ENCODE measurements around the gene FAM163B.

Gene FAM163B

DNA sequence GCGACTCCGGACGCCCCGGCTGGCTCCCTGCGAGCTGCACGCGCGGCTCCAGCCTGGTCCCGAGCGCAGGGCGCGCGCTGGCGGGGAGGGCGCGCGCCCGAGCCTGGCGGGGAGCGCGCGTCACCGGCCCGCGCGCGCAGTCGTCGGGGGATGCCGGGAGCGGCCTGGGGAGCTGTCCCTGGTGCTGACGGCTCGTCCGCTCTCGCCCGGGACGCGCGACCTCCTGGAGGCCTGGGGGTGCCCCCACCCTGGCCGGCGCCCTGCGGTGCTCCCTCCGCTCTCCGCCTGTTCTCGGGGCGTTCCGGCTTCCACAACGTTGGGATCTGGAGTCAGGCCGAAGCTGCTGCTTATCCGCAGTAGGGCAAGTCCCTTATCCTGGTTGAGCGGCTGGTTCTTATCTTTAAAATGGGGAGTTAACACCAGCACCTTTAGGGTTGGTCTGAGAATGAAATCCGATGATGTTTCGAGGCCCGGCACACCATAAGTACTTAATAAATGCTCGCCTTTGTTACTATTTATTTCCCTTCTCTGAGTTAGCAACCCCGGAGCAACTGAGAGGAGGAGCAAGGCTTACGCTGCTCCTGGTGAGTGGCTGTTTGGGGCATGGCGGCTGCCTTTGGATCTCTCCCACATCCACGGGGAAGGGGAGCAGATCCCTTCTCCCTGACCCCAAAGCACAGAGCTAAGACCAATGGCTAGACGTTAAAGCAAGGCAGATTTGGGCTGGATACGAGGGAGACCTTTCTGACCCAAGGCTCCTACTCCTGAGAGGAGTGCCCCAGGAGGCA, at the start of gene FAM163B:
TSS of gene FAM163B (minus strand) at position 79 of the 788 bp plus-strand sequence. CDS start 29,166 bp downstream, outside the sequence.
- in situ Hi-C loops (cut with MboI; ENCODE audit: low sequenced_read_pairs) = no loop called here

DNA sequence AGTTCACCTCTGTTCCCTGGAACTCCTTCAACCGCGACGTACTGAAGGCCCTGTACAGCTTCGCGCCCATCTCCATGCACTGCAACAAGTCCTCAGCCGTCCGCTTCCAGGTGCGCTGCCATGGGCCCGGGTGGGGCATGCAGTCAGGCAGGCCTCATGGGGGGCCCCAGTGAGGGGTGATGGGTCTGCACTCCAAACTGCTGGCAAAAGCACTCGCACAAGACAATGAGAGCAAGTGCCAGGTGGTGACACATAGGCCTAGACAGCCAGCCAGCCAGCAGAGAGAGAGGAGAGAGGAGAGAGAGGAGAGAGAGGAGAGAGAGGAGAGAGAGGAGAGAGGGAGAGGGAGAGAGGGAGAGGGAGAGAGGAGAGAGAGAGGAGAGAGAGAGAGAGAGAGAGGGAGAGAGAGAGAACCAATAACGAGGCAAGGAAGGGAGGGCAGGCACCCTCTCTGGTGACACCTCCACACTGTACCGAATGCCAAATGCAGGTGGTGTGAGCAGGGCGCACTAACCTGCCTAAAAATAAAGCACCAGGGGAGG, 48.0 kb upstream of the FAM163B start:
- in situ Hi-C loops (cut with MboI; ENCODE audit: low sequenced_read_pairs) = no loop called here

DNA sequence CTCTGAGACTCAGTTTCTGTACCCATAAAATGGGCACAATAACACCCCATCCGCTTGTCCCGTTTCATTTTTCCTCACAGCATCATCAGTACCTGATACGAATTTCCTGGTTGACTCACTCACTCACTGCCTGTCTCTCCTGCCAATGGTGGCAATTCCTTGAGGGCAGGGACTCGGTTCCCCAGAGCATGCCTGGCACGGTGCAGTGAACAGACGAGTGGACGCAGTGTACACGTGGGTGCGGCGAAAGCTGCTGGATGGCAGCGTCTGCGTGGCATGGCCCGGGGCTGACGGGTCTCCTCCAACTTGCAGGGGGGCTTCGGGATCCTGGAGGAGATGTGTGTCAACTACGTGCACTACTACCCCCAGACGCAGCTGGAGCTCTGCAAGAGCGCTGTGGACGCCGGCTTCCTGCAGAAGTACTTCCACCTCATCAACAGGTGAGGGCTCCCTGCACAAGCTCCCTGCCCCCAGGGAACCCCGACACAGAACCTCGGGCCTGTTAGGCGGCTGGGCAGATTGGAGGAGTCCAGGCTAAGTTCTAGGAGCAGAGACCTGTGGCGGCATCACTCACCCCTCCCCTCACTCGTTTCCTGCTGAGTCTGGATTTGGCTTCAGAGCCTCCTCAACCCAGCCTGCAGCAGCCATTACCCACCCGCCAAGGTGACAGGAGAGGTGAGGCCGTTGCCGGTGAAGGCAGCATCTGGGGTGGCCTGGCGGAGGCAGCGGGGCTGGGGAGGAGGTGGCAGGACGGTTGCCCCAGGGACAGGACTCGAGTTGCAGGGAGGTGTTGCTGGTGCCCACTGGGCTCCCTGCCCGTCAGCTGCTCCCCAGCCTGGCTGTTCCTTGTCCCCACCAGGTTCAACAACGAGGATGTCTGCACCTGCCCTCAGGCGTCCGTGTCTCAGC, 47.3 kb upstream of the FAM163B start:
- in situ Hi-C loops (cut with MboI; ENCODE audit: low sequenced_read_pairs) = no loop called here

DNA sequence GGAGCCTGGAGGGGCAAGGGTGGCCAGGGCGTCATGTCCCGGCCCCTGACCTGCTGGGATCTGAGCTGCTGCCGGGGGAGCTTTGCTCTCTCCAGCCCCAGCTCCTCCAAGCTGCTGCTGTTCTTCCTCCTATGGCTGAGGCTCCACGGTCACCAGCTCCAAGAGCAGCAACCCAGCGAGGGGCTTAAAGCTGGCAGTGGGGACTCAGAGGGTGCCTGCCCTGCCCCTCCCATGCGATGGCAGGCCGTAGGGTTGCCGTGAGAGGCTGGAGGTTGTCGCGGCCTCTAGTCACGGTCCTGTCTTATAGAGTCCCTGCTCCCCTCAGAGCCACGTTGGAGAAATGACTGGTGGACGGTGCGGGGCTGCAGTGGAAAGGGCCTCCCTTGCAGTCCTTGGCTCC, 46.5 kb upstream of the FAM163B start:
- in situ Hi-C loops (cut with MboI; ENCODE audit: low sequenced_read_pairs) = no loop called here

DNA sequence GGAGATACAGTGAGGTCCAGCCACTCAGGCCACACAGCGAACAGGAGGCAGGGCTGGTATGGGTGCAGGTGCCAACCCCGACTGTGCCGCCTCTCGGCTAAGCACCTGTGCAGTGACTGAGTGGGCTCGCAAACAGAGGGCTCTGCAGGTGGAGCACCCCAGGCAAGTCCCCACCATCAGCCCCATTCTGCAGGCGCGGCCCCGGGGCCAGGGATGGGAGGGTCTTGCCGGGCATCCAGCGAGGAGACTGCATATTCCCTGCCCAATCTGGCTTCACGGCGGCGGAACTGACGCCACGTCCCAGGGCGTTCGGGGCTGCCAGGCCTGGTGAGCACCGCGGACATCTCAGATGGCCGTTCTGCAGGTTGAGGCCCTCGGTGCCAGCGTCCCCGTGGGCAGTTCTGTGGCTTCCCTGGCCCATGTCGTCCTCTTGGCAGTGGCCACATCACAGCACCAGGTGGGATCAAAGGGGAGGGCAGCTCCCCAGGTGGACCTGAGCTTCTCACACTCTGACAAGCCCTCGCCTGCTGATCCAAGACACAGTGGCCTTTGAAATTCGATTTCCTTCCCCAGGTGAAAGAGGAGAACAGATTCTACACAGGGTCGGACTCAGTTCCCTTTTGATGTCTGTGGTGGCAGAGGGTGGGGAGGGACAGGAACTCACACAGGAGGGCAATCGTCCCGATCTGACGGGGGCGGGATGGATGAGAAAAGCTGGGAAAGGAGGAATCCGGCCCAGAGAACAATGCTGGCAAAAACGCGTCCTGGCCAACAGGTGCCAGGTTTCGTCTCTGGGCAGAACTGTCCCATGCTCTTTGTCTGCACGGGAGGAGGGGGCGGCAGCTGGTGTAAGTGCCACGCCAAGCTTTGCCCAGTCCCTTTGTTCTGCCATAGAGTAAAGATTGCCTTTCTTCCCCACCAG, 45.8 kb upstream of the FAM163B start:
- in situ Hi-C loops (cut with MboI; ENCODE audit: low sequenced_read_pairs) = no loop called here

- in situ Hi-C loops (cut with MboI; ENCODE audit: low sequenced_read_pairs) = no loop called here
These were observed 44.4 kb upstream of the FAM163B start for GRCh38 chr9:133653638-133654037.

DNA sequence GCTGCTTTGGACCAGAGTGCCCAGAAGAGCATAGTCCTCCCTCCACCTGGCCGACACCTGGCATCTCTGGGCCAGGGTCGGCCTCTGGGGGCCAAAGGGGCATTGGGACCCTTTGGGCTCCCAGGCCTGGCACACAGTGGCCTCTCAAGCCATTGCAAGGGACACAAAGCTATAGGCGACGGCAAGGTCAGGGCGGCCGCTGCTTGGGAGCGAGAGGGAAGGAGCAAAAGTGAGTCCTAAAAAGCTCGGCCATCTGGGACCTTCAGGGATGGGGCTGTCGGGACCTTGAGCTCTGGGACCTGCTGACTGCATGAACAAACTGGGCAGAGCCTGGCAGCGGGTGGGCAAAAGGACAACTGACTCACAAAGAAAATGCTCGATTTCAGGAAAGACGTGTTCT, 40.8 kb upstream of the FAM163B start:
- in situ Hi-C loops (cut with MboI; ENCODE audit: low sequenced_read_pairs) = no loop called here

GRCh38 chr9:133649194-133649593, 40.0 kb upstream of the FAM163B start:
- in situ Hi-C loops (cut with MboI; ENCODE audit: low sequenced_read_pairs) = no loop called here

- in situ Hi-C loops (cut with MboI; ENCODE audit: low sequenced_read_pairs) = no loop called here
These were observed 38.7 kb upstream of the FAM163B start for GRCh38 chr9:133647765-133648469.

GRCh38 chr9:133647148-133647547, 38.0 kb upstream of the FAM163B start:
- in situ Hi-C loops (cut with MboI; ENCODE audit: low sequenced_read_pairs) = no loop called here

DNA sequence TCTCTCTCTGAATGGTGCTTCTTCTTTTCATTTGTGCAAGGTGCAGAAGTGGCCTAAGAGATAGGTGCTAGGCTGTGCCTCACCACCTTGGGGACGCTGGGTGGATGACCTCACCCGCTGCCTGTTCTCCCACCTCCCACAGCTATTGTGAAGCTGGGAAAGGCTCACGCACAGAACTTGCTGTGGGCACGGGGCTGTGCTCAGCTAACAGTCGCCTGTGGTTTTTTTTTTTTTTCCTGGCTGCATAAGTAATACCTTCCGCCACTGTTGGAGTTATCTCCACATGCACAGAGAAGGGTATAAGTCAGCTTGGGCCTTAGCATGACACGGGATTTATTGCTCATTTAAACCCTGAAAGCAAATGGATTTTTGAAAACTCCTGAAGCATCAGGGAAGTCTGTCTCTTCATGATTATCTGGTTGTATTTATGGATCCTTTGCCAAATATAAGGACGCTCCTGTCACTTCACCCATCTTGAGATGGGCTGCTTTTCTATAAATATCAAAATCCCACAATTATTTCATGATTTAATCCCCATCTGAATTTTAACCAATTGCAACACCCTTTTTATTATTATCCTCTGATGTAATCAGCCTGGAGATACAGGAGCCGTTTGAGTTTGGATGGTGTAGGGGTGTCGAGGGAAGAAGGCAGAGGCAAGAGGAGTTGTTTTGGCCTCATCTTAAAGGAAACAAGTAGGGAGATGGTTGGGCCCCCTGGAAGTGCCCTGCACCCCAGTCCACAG, 36.0 kb upstream of the FAM163B start:
- in situ Hi-C loops (cut with MboI; ENCODE audit: low sequenced_read_pairs) = no loop called here

DNA sequence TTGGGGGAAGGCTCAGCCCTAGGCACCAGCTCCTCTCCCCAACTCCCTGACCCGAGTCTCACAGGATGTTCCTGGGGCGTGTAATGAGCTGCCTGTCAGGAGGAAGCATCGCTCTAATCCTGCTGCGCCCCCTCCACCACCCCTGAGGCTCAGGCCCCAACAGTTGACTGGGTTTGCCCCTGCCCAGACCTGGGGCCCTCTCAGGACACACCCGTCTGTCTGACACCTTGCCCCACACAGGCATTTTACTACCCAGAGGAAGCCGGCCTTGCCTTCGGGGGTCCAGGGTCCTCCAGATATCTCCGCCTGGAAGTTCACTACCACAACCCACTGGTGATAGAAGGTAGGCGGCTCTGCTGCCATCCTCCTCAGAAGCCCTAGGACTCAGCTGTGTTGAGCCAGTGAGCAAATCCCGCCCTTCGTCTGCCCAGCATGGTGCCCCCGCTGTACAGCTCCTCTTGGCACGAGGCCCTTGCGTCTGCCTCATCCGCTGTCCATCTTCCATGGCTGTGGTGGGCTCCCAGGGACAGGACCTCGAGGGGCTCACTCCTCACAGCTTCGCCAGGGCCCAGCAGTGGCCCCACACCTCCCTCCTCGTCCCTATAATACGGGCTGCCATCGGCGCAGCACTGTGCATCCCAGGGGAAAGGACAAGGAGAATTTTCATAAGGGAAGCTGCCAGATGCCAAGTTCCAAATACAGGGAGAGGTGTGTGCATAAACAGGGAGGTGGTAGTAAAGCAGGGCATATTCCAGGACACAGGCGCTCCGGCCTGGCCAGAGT, 35.0 kb upstream of the FAM163B start:
- in situ Hi-C loops (cut with MboI; ENCODE audit: low sequenced_read_pairs) = no loop called here

DNA sequence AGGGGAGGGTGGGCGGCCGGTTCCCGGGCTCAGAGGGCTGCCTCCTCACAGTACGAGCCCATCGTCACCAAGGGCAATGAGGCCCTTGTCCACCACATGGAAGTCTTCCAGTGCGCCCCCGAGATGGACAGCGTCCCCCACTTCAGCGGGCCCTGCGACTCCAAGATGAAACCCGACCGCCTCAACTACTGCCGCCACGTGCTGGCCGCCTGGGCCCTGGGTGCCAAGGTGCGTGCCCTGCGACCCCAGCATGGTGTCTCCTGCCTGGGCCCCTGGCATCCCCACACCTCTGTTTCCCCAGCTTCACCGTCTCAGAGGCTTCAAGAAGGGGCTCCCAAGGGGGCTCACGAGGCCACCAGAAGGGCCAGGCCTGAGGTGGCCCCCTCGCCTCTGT, 34.2 kb upstream of the FAM163B start:
- in situ Hi-C loops (cut with MboI; ENCODE audit: low sequenced_read_pairs) = no loop called here

GRCh38 chr9:133642708-133643361, 33.6 kb upstream of the FAM163B start:
- in situ Hi-C loops (cut with MboI; ENCODE audit: low sequenced_read_pairs) = no loop called here

- in situ Hi-C loops (cut with MboI; ENCODE audit: low sequenced_read_pairs) = no loop called here
These were observed 32.8 kb upstream of the FAM163B start for GRCh38 chr9:133641861-133642595.

GRCh38 chr9:133641396-133641655, 32.1 kb upstream of the FAM163B start:
- in situ Hi-C loops (cut with MboI; ENCODE audit: low sequenced_read_pairs) = no loop called here

GRCh38 chr9:133640580-133641395, 31.6 kb upstream of the FAM163B start:
- in situ Hi-C loops (cut with MboI; ENCODE audit: low sequenced_read_pairs) = no loop called here

Measured in HL-60/S4 (cell line).